ENCODE data around the gene USP10. TPM values are rescaled to one million over a fixed set of nuclear protein-coding genes. Genes with fewer than 3 reads are reported as not detected.

The USP10 gene
- total RNA-seq, 2 donors from 2014 or later, result 148 to 149 TPM

DNA sequence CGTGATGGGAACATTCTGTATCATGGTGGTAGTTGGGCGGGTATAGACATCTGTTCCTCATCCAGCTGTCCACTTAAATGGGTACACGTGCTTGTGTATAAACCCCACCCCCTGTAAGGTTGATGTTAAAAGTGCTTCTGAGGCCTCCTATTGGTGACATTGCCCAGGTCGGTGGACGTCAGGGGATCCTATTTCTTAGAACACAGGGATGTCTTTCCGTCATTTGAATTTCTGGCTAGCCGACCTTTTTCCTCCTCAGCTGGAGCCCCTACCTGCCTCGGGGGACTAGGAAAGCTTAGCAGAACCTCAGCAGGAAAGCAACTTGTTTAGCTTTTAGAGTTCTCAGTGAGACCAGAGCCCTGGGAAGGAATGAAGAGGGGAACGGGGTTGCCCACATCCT is 103.3 kb downstream of the USP10 start:
- no peaks in the 10 kb centered on the region for H3K27me3 ChIP-seq (ENCODE audit: control insufficient read depth, insufficient read depth, low read length, poor library complexity, severe bottlenecking)
- Mint-ChIP-seq H3K9me3 (peaks cover 14% of the 10 kb centered on the region), H3K4me1 (no peaks in the 10 kb centered on the region), H3K27ac (no peak overlapping the region), H3K4me3 (no peak overlapping the region), H3K36me3 (ENCODE audit: low read depth) (no peaks in the 10 kb centered on the region), H3K27me3 (ENCODE audit: insufficient read depth) (peaks cover 2% of the 10 kb centered on the region)
- H3K9ac ChIP-seq (ENCODE audit: extremely low read depth, low read length, poor library complexity, severe bottlenecking), result no peak overlapping the region
- H3K36me3 ChIP-seq (ENCODE audit: control insufficient read depth, insufficient read depth, low read length), result no peaks in the 10 kb centered on the region
- WGBS, 2 experiments (ENCODE audit: insufficient coverage in 1 of 2, insufficient read length in 1 of 2), result 84 to 85% methylated on average over 9 of the region's 9 CpGs
- no peak for DNase-seq
- no peaks in the 10 kb centered on the region for H3K4me1 ChIP-seq (ENCODE audit: control insufficient read depth, insufficient read depth, low read length)
- no peak overlapping the region for H3K4me3 ChIP-seq (ENCODE audit: low read length)
- TF ChIP-seq, protein P1, sequence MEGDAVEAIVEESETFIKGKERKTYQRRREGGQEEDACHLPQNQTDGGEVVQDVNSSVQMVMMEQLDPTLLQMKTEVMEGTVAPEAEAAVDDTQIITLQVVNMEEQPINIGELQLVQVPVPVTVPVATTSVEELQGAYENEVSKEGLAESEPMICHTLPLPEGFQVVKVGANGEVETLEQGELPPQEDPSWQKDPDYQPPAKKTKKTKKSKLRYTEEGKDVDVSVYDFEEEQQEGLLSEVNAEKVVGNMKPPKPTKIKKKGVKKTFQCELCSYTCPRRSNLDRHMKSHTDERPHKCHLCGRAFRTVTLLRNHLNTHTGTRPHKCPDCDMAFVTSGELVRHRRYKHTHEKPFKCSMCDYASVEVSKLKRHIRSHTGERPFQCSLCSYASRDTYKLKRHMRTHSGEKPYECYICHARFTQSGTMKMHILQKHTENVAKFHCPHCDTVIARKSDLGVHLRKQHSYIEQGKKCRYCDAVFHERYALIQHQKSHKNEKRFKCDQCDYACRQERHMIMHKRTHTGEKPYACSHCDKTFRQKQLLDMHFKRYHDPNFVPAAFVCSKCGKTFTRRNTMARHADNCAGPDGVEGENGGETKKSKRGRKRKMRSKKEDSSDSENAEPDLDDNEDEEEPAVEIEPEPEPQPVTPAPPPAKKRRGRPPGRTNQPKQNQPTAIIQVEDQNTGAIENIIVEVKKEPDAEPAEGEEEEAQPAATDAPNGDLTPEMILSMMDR (conservative IDR thresholded peaks at IDR 0.05), result no peak
- H3K27ac ChIP-seq (ENCODE audit: low read depth, low read length), result no peak overlapping the region
- H3K9me3 ChIP-seq (ENCODE audit: control insufficient read depth, low read length), result no peaks in the 10 kb centered on the region

DNA sequence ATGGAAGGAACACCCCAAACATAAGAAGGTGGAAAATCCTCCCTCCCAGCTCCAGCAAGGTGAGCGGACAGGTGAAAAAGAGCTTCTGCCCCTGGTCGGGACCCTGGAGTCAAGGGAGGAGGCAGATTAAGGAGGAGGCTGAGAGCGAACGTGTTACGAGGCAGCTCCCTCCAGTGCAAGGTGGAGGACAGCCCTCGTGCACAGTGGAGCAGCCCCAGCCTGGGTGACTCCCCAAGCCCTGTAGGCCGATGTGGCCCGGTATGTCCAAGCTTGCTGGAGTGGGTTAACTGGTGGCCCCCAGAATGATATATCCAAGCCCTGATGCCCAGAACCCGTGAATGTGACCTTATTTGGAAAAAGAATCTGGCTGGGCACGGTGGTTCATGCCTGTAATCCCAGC is 104.5 kb downstream of the USP10 start:
- no peak for DNase-seq
- no peak overlapping the region for H3K27ac ChIP-seq (ENCODE audit: low read depth, low read length)
- no peaks in the 10 kb centered on the region for H3K4me1 ChIP-seq (ENCODE audit: control insufficient read depth, insufficient read depth, low read length)
- Mint-ChIP-seq H3K9me3 (peaks cover 14% of the 10 kb centered on the region), H3K4me1 (no peaks in the 10 kb centered on the region), H3K4me3 (no peak overlapping the region), H3K27me3 (ENCODE audit: insufficient read depth) (peaks cover 2% of the 10 kb centered on the region), H3K36me3 (ENCODE audit: low read depth) (no peaks in the 10 kb centered on the region), H3K27ac (no peak overlapping the region)
- H3K9me3 ChIP-seq (ENCODE audit: control insufficient read depth, low read length), result no peaks in the 10 kb centered on the region
- TF ChIP-seq, protein P1 (conservative IDR thresholded peaks at IDR 0.05), result no peak
- H3K4me3 ChIP-seq (ENCODE audit: low read length), result no peak overlapping the region
- H3K9ac ChIP-seq (ENCODE audit: extremely low read depth, low read length, poor library complexity, severe bottlenecking), result no peak overlapping the region
- no peaks in the 10 kb centered on the region for H3K36me3 ChIP-seq (ENCODE audit: control insufficient read depth, insufficient read depth, low read length)
- WGBS, 2 experiments (ENCODE audit: insufficient coverage in 1 of 2, insufficient read length in 1 of 2), result 92 to 95% methylated on average over 9 to 10 of the region's 10 CpGs
- no peaks in the 10 kb centered on the region for H3K27me3 ChIP-seq (ENCODE audit: control insufficient read depth, insufficient read depth, low read length, poor library complexity, severe bottlenecking)

DNA sequence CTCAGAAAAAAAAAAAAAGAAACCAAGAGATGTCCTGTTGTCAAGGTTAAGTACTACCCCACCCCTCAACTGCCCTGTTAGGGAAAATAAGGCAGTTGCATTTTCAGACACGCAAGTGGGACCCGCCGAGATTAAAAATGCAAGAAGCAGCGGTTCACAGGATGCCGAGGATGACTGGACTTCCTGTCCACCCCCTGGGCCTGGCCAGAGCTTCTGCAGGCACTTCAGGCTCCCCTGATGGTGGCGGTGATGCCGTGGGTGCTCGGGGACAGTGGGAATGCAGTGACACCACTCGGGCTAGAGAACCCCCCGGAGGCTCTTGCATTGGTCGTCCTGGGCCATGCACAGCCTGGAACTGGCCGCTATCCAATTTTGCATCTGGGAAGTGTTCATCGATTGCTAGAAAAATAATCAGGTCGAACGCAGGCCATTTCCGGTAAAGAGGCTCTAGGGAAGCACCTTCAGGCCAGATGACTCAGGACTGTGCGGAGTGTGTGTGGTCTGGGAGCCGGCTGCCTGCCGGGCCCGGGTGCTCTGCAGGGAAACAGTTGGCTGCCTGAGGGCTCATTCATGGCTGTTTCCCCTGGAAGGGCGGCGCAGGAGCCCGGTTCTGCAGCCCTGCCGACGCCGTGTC is 106.6 kb downstream of the USP10 start:
- no peak overlapping the region for H3K4me3 Mint-ChIP-seq
- no peaks in the 10 kb centered on the region for H3K4me1 Mint-ChIP-seq
- Histone ChIP-seq H3K4me1 (ENCODE audit: control insufficient read depth, insufficient read depth, low read length) (no peaks in the 10 kb centered on the region), H3K36me3 (ENCODE audit: control insufficient read depth, insufficient read depth, low read length) (no peaks in the 10 kb centered on the region), H3K9me3 (ENCODE audit: control insufficient read depth, low read length) (no peaks in the 10 kb centered on the region), H3K4me3 (ENCODE audit: low read length) (no peak overlapping the region), H3K27me3 (ENCODE audit: control insufficient read depth, insufficient read depth, low read length, poor library complexity, severe bottlenecking) (no peaks in the 10 kb centered on the region), H3K27ac (ENCODE audit: low read depth, low read length) (no peak overlapping the region), H3K9ac (ENCODE audit: extremely low read depth, low read length, poor library complexity, severe bottlenecking) (no peak overlapping the region)
- WGBS, 2 experiments (ENCODE audit: insufficient coverage in 1 of 2, insufficient read length in 1 of 2), result 85 to 87% methylated on average over 26 of the region's 26 CpGs
- H3K9me3 Mint-ChIP-seq, result peaks cover 9% of the 10 kb centered on the region
- H3K36me3 Mint-ChIP-seq (ENCODE audit: low read depth), result no peaks in the 10 kb centered on the region
- peaks cover 2% of the 10 kb centered on the region for H3K27me3 Mint-ChIP-seq (ENCODE audit: insufficient read depth)
- DNase-seq, result no peak
- H3K27ac Mint-ChIP-seq, result no peak overlapping the region
- TF ChIP-seq, protein P1 (conservative IDR thresholded peaks at IDR 0.05), result no peak
